Endothelial cell of umbilical vein (primary cell): ENCODE measurements around the gene IFNL3. TPM values are rescaled to one million over a fixed set of nuclear protein-coding genes. Genes with fewer than 3 reads are reported as not detected.
"Not testable (repeated sequence)": the region's sequence is repeated elsewhere in the genome, so short reads cannot be mapped to it uniquely, and the experiment has no call there.

ENCODE experiments used
- BruUV-seq: library from RNA; stranded (reverse); fragments of 400-500 nt; replicated peaks from 2 replicates; lab custom pipeline; 2021; lab: Mats Ljungman, UMichigan
- CTCF ChIA-PET: fragments of 300-600, 350-600 bp; sonication (Branson Sonifier 250); formaldehyde crosslinking; loops from one replicate; lab custom pipeline; 2021; ENCODE audit warnings: antibody characterized with exemption, inconsistent platforms; lab: Charles Lee
- POLR2A ChIA-PET: fragments of 300-600, 350-600 bp; sonication (Branson Sonifier 250); formaldehyde crosslinking; loops from one replicate; lab custom pipeline; 2021; ENCODE audit warnings: antibody characterized with exemption, inconsistent platforms; lab: Charles Lee
- DNase-seq: peaks from one replicate; pipeline ENCODE4 v3.0.0-alpha.2; 2011; ENCODE audit warnings: low read depth, low spot score
- FAIRE-seq: peaks from 2 replicates; lab custom pipeline; 2011; peaks lifted over from hg19 to GRCh38; lab: Jason Lieb, UNC
- H2AFZ ChIP-seq: 2 replicates; pipeline ENCODE4 v1.6.0; 2012; ENCODE audit warnings: low read depth, low read length, control low read depth, inconsistent platforms
- H3K27ac ChIP-seq: 2 replicates; pipeline ENCODE4 v1.5.1; 2011; ENCODE audit warnings: low read depth, mild to moderate bottlenecking, control low read depth, low read length, moderate library complexity; ENCODE audit not compliant: insufficient read depth
- H3K27me3 ChIP-seq, 2 experiments: 2 replicates each; pipeline versions ENCODE4 v1.6.0 to v1.6.1; 2011; ENCODE audit warnings: low read length in 2 of 2, mixed read lengths in 1 of 2; ENCODE audit not compliant: control insufficient read depth in 2 of 2, insufficient read depth in 2 of 2
- H3K36me3 ChIP-seq, 2 experiments: 2 replicates in 1 of 2; 3 replicates in 1 of 2; pipeline ENCODE4 v1.5.1; 2011; ENCODE audit warnings: low read length in 2 of 2, mild to moderate bottlenecking in 1 of 2, moderate library complexity in 1 of 2; ENCODE audit not compliant: control insufficient read depth in 2 of 2, insufficient read depth in 2 of 2; ENCODE audit errors: extremely low read depth in 1 of 2
- H3K4me1 ChIP-seq: 3 replicates; pipeline ENCODE4 v1.5.1; 2011; ENCODE audit warnings: mild to moderate bottlenecking, low read length; ENCODE audit not compliant: control insufficient read depth, insufficient read depth; ENCODE audit errors: extremely low read depth
- H3K4me2 ChIP-seq: 2 replicates; pipeline ENCODE4 v1.6.1; 2011; ENCODE audit warnings: low read length, control low read depth, mixed read lengths; ENCODE audit not compliant: insufficient read depth
- H3K4me3 ChIP-seq, 3 experiments: fragments of 200-600 bp in 1 of 3; sonication (generic), shearing (Covaris generic) in 1 of 3; replicated peaks in 1 of 3; 2 replicates each; pipeline ENCODE4 v1.5.1; 2011 to 2016; ENCODE audit warnings: control low read depth in 3 of 3, low read length in 3 of 3, mild to moderate bottlenecking in 2 of 3, inconsistent platforms in 1 of 3, low read depth in 1 of 3, moderate library complexity in 1 of 3; ENCODE audit not compliant: insufficient read depth in 1 of 3
- H3K79me2 ChIP-seq: 2 replicates; pipeline ENCODE4 v1.6.0; 2012; ENCODE audit warnings: low read length, inconsistent platforms; ENCODE audit not compliant: control insufficient read depth, insufficient read depth
- H3K9ac ChIP-seq: replicated peaks from 2 replicates; pipeline ENCODE3; 2011; ENCODE audit warnings: low read length, control low read depth; ENCODE audit not compliant: insufficient read depth; ENCODE audit errors: extremely low read depth
- H3K9me1 ChIP-seq: replicated peaks from 3 replicates; pipeline ENCODE4 v1.6.0; 2011; ENCODE audit warnings: mild to moderate bottlenecking, low read length; ENCODE audit not compliant: control insufficient read depth, insufficient read depth; ENCODE audit errors: extremely low read depth
- H3K9me3 ChIP-seq: replicated peaks from 2 replicates; pipeline ENCODE4 v1.5.1; 2012; ENCODE audit warnings: low read length, inconsistent platforms; ENCODE audit not compliant: control insufficient read depth, insufficient read depth
- H4K20me1 ChIP-seq: replicated peaks from 2 replicates; pipeline ENCODE3; 2011; ENCODE audit warnings: mild to moderate bottlenecking, low read length; ENCODE audit not compliant: control insufficient read depth, insufficient read depth; ENCODE audit errors: extremely low read depth
- dilution Hi-C: fragments of 300-500 bp; cut with MboI; formaldehyde crosslinking; loops from one replicate; pipeline ENCODE4 v1.15.0; 2019; ENCODE audit warnings: low sequenced_read_pairs; ENCODE audit not compliant: extremely low pct_ligation_motif_present
- intact Hi-C: fragments of 100-400 bp; cut with micrococcal nuclease; formaldehyde crosslinking; loops from one replicate; pipeline ENCODE4 v1.10.0; 2022
- polyA plus RNA-seq, 4 experiments: library from polyadenylated mRNA; depleted of rRNA in 3 of 4; stranded (reverse) in 3 of 4; unstranded in 1 of 4; fragments of >200 nt; gene quantifications; 2 replicates each; pipeline versions ENCODE4 v1.2.1 to v1.2.3, GENCODE V29; 2011 to 2012; ENCODE audit warnings: missing spikeins in 1 of 4
- total RNA-seq: library from RNA; stranded (reverse); gene quantifications from 2 replicates; pipeline ENCODE4 v1.2.3, GENCODE V29; 2021

IFNL3 gene
- total and polyA plus RNA-seq, 2 donors (not counting 3 experiments of a cell fraction or from before 2014, with no cell fraction given) = not detected

DNA sequence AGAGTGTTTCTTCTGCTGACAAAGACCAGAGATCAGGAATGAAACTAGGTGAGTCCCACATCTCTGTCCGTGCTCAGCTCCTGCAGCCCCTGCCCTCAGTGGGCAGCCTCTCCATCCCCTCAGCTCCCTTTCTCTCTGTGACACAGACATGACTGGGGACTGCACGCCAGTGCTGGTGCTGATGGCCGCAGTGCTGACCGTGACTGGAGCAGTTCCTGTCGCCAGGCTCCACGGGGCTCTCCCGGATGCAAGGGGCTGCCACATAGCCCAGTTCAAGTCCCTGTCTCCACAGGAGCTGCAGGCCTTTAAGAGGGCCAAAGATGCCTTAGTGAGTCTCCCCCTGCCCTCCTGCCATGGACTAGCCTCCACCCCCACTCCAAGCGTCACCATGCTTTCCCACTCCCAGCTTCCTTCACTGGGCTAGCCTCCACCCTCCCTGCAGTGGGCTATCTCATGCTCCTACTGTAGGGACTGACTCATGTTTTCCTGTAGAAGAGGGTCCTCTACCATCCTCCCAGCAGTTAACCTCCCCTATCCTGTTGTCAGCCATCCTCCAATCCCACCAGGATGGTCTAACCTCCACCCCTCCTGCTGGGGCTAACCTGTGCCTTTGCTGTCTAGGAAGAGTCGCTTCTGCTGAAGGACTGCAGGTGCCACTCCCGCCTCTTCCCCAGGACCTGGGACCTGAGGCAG is 23.9 kb upstream of the IFNL3 start:
- H3K4me1 ChIP-seq, H3K36me3 ChIP-seq, BruUV-seq, H3K4me2 ChIP-seq, FAIRE-seq, H3K79me2 ChIP-seq, intact Hi-C loops, DNase-seq, H3K4me3 ChIP-seq, H3K9me1 ChIP-seq, POLR2A ChIA-PET, H3K27ac ChIP-seq, H2AFZ ChIP-seq, H3K9ac ChIP-seq, CTCF ChIA-PET, dilution Hi-C loops, H3K9me3 ChIP-seq, H4K20me1 ChIP-seq: not testable (repeated sequence)
- H3K27me3 ChIP-seq = peaks cover 22 to 24% of the 10 kb centered on the region in 2 experiments

DNA sequence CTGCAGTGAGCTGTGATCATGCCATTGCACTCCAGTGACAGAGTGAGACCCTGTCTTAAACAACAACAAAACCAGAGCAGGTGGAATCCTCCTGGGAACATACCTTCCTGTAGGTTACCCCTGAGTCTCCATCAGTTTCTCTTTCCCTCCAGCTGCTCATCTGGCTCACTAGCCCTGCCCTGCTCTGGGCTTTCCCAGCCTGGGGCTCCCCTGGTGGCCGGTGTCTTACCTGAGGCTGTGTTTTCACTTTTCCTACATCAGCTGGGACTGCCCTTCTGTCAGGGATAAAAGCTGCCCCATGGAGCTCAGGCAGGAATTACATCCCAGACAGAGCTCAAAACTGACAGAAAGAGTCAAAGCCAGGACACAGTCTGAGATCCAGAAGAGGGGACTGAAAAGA is 23.3 kb upstream of the IFNL3 start, which contains the start of gene IFNL2:
Gene IFNL2, plus strand, starts transcription at position 312 of the 400 bp plus-strand sequence. CDS start 173 bp downstream, outside the sequence.
- H3K27ac ChIP-seq, dilution Hi-C loops, H3K79me2 ChIP-seq, intact Hi-C loops, BruUV-seq, H3K4me3 ChIP-seq, H3K9me3 ChIP-seq, H2AFZ ChIP-seq, H3K9ac ChIP-seq, DNase-seq, POLR2A ChIA-PET, H3K36me3 ChIP-seq, H3K4me1 ChIP-seq, H3K9me1 ChIP-seq, CTCF ChIA-PET, H3K4me2 ChIP-seq, H4K20me1 ChIP-seq: not testable (repeated sequence)
- H3K27me3 ChIP-seq = peaks cover 27 to 28% of the 10 kb centered on the region in 2 experiments
- FAIRE-seq = peak; percentile 84
